ENCODE results near the gene FAM120AOS. TPM values are rescaled to one million over a fixed set of nuclear protein-coding genes. Genes with fewer than 3 reads are reported as not detected.

Gene FAM120AOS
- total and polyA plus RNA-seq, 2 donors from 2014 or later = 38.7 to 53.2 TPM

GRCh38 chr9:93468763-93469456 lies 15.5 kb upstream of the FAM120AOS start:
- peak in 3 of 5 donors; percentile 62 to 89 (median 88) for DNase-seq
- FAIRE-seq = no peak
- Histone ChIP-seq H3K9me3 (ENCODE audit: control insufficient read depth in 2 of 3, insufficient read depth in 1 of 3, low read length in 3 of 3) (no peaks in the 10 kb centered on the region), H3K4me1 (ENCODE audit: control insufficient read depth in 2 of 3, insufficient read depth in 2 of 3, low read depth in 1 of 3, low read length in 3 of 3) (peaks cover 5 to 34% (median 24%) of the 10 kb centered on the region in 3 donors), H3K27me3 (ENCODE audit: control insufficient read depth, insufficient read depth, low read length) (no peaks in the 10 kb centered on the region), H3K36me3 (ENCODE audit: control insufficient read depth in 2 of 3, insufficient read depth in 3 of 3, low read length in 3 of 3) (peaks cover 0 to 2% (median 0%) of the 10 kb centered on the region in 3 donors), H3K9ac (ENCODE audit: low read length in 3 of 3) (peak overlapping the region in 1 of 3 donors; percentile 42), H3K27ac (ENCODE audit: low read depth in 2 of 2, low read length in 2 of 2) (peak overlapping the region; percentile 74), H3K4me3 (ENCODE audit: low read length in 3 of 3) (peak overlapping the region in 1 of 3 donors; percentile 22)
- TF ChIP-seq CTCF (IDR thresholded peaks at IDR 0.05; ENCODE audit: borderline replicate concordance, extremely low read depth, insufficient read depth) = no peak
- intact Hi-C loops (cut with DNase I) = no loop called here

- Histone ChIP-seq H3K9me3 (ENCODE audit: control insufficient read depth in 2 of 3, insufficient read depth in 1 of 3, low read length in 3 of 3) (no peaks in the 10 kb centered on the region), H3K4me1 (ENCODE audit: control insufficient read depth in 2 of 3, insufficient read depth in 2 of 3, low read depth in 1 of 3, low read length in 3 of 3) (peaks cover 5 to 34% (median 24%) of the 10 kb centered on the region in 3 donors), H3K27me3 (ENCODE audit: control insufficient read depth, insufficient read depth, low read length) (no peaks in the 10 kb centered on the region), H3K27ac (ENCODE audit: low read depth in 2 of 2, low read length in 2 of 2) (peak overlapping the region in 1 of 2 donors; percentile 48), H3K9ac (ENCODE audit: low read length in 3 of 3) (no peak overlapping the region), H3K4me3 (ENCODE audit: low read length in 3 of 3) (peak overlapping the region in 1 of 3 donors; percentile 7), H3K36me3 (ENCODE audit: control insufficient read depth in 2 of 3, insufficient read depth in 3 of 3, low read length in 3 of 3) (peaks cover 0 to 2% (median 0%) of the 10 kb centered on the region in 3 donors)
- intact Hi-C loops (cut with DNase I) = no loop called here
- DNase-seq (no peak), FAIRE-seq (no peak)
- TF ChIP-seq CTCF (IDR thresholded peaks at IDR 0.05; ENCODE audit: borderline replicate concordance, extremely low read depth, insufficient read depth) = no peak
These were observed 14.1 kb upstream of the FAM120AOS start for GRCh38 chr9:93467462-93467861.

- FAIRE-seq (no peak), DNase-seq (no peak)
- H3K36me3 ChIP-seq (ENCODE audit: control insufficient read depth in 2 of 3, insufficient read depth in 3 of 3, low read length in 3 of 3) = no peaks in the 10 kb centered on the region
- intact Hi-C loops (cut with DNase I) = no loop called here
- no peak overlapping the region for H3K4me3 ChIP-seq (ENCODE audit: low read length in 3 of 3)
- H3K27ac ChIP-seq (ENCODE audit: low read depth in 2 of 2, low read length in 2 of 2) = peak overlapping the region in 1 of 2 donors; percentile 48
- no peaks in the 10 kb centered on the region for H3K27me3 ChIP-seq (ENCODE audit: control insufficient read depth, insufficient read depth, low read length)
- peaks cover 5 to 34% (median 24%) of the 10 kb centered on the region in 3 donors for H3K4me1 ChIP-seq (ENCODE audit: control insufficient read depth in 2 of 3, insufficient read depth in 2 of 3, low read depth in 1 of 3, low read length in 3 of 3)
- TF ChIP-seq CTCF (IDR thresholded peaks at IDR 0.05; ENCODE audit: borderline replicate concordance, extremely low read depth, insufficient read depth) = no peak
- H3K9me3 ChIP-seq (ENCODE audit: control insufficient read depth in 2 of 3, insufficient read depth in 1 of 3, low read length in 3 of 3) = no peaks in the 10 kb centered on the region
- no peak overlapping the region for H3K9ac ChIP-seq (ENCODE audit: low read length in 3 of 3)
These were observed 13.7 kb upstream of the FAM120AOS start for GRCh38 chr9:93467062-93467416.
